GM18526 (cell line): ENCODE data around the gene PAK1.

Source experiments
- POLR2A ChIP-seq: IDR thresholded peaks from 3 replicates; pipeline ENCODE4 v1.6.1; 2011; ENCODE audit not compliant: insufficient read length; ENCODE audit errors: extremely low read depth

Gene PAK1

DNA sequence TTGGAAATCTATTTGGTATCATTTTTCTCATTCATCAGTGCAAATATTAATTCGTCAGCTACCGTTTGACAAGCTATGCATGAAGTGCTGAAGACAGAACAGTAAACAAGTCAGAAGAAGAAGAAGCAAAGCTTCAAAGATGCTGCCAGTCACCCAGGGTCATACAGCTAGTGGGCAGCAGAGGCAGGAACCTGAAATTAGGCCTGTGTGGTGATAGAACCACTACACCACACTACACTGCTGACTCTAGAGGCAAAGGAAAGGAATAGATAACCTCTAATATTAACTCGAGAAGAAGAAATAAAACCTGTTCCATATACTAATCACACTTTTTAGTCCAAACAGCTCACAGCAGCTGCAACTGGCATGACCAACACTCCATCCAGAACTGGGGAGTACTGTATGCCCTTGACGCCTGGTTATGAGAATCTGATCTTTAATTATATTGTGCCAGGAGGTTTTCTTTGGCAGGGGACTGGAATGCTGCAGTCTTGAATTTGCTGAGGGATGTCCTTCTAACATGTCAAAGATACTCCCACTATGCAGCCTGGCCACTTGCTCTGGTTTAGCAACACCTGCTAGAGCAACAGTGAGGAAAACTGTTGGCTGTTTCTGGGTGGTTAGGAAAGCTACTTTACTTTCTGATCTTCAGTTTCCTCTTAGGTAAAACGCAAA, 73.0 kb downstream of the PAK1 start:
- no peak for TF ChIP-seq POLR2A

GRCh38 chr11:77400271-77400670, 73.6 kb downstream of the PAK1 start:
- no peak for TF ChIP-seq POLR2A

- no peak for TF ChIP-seq POLR2A
Measured at GRCh38 chr11:77397631-77398030, 76.3 kb downstream of the PAK1 start.

GRCh38 chr11:77396911-77397310, 77.0 kb downstream of the PAK1 start:
- no peak for TF ChIP-seq POLR2A

- TF ChIP-seq POLR2A, result no peak
Measured at GRCh38 chr11:77396305-77396704, 77.6 kb downstream of the PAK1 start.

DNA sequence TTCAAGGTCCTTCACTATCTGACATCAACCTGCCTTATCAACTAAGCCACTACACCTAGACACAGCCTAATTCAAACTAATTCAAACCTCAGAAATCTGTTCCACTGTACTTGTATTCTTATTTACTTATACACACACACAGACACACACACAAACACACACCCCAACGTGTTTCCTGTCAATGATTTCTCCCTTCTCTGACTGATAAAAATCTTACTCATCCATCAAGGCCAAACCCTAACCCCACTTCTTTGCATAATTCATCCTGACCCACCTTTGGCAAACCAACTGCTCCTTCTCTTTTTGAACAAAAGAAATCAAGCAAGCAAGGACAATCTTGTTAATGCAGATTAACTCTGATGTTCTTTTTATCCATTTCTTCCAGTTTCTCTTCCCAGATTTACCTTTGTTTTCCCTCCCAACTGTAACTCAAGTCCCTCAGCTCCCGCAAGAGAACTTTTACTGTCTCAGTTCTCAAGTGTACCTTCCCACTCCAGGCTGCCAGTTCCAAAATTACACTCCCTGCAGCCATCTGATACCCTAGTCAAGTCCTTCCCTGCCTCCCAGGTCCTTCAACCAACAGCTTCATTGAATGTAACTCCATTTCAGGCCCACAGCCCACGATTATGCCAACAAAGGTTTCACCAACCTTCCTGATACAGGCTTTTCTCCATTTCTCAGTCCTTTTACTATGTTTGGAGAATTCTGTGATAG, 78.3 kb downstream of the PAK1 start:
- TF ChIP-seq POLR2A, result no peak

DNA sequence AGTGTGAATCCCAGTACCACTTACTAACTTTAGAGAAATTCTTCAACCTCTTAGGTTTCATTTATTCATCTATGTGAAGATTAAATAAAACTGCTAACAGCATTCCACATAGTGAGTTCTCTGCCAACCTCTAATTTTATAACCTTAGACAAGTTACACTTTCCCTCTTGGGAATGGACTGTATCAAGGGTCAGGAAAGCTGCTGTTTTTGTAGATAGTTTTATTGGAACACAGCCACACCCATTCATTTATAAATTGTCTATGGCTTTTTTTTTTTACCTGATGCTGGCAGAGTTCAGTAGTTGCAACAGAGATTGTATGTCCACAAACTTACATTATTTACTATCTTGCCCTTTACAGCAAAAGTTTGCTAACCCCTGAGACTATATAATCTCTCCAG, 81.1 kb downstream of the PAK1 start:
- no peak for TF ChIP-seq POLR2A

DNA sequence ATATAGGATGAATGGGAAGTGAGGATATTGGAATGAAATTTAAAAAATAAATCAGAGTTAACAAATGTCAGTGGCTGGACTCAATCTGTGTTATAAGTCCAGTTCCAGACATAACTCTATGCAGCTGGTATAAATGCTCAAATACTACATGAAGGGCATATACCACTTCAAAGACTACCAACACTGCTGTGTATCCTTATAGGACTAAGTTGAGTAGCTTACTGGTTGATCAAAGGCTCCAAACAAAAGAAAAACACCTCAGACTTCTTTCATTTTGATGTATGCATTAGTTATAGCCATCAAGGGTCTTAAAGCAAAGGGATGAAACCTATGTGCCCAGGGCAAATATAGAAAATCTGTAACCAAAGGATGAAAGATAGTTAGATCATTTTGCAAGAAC, 86.2 kb downstream of the PAK1 start:
- no peak for TF ChIP-seq POLR2A

DNA sequence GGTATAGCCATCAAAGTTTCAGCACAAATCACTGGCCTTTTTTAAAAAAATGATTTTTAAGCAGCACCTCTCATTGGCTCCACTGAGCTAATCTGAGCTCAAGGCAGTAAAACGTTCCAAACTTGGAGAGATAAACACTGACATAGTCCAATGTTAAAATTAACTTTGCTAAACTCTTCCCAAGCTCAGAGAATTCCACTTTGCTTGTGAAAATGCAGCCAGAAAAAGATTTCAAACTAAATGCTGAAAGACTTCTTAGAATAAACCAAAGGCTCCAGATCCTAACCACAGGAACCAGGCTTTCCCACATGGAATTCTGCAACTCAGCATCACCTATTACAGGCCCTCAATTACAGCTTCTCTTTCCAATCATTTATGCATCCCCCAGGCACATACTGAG, 87.7 kb downstream of the PAK1 start:
- no peak for TF ChIP-seq POLR2A

DNA sequence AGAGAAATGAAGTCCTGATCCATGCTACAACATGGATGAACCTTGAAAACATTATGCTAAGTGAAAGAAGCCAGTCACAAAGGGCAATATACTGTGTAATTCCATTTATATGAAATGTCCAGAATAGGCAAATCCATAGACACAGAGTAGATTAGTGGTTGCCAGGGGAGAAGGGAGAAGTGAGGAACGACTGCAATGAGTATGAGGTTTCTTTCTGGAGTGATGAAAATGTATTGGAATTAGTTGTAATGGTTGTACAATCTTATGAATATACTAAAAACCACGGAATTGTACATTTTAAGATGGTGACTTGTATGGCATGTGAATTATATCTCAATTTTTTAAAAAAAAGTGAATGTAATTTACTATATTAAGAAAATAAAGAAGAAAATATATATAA, 89.3 kb downstream of the PAK1 start:
- no peak for TF ChIP-seq POLR2A

DNA sequence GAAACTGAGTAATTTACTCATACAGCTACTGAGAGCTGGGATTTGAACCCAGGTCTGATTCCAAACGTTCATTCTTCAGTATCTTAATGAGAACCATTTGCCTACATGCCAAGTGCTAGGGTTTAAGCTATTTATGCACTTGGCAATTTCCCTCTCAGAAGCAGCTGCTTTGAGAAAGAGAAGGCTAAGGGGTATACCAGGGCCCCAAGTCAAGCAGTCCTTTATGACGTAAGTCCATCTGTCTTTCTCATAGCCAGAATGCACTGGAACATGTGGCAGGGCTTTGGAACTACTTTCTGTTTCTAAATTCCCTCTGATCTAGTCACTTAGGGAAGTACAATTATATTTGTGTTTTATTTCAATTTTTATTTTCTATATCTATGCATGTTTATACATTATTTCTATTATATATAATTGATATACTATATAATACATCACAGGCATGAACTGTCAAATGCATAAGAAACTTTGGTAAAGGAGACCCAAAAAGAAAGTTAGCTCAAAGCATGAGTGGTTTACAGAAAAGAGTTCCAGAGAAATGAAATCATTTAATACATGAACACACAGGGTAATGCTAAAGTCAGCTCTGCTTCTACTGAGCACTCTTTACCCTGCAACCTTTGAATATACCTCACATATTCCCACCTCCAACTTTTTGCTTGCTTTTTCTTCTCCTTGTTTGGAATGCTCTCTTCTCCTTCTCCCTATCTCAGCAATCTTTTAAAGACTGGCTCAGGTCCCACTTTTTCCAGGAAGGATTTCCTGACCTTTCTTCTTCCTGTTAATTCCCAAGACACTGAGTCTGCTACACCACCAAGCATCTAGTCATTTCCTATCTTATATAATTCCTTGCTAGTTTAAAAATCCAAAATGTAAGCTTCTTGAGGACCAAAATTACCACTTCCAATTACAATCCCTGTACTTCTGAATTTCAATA, 91.9 kb downstream of the PAK1 start:
- no peak for TF ChIP-seq POLR2A

GRCh38 chr11:77379934-77380333, 94.0 kb downstream of the PAK1 start:
- TF ChIP-seq POLR2A, result no peak

DNA sequence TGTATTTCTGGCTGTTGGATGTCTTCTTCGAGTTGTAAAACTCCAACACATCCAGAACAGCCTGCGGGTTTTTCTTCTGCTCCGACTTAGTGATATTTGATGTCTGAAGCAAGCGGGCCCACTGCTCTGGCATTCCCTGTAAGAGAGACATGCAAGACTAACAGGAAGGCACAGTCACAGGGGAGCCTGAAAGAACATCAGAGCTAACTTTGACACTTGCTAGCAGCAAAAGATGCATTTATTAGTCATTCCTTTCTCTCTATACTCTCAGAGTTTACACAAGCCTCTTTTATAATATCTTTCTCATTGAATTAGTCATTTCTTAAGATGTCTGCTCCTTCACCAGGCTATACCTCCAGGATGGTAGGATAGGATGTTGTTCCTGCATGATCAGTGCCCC, 94.6 kb downstream of the PAK1 start:
- no peak for TF ChIP-seq POLR2A

DNA sequence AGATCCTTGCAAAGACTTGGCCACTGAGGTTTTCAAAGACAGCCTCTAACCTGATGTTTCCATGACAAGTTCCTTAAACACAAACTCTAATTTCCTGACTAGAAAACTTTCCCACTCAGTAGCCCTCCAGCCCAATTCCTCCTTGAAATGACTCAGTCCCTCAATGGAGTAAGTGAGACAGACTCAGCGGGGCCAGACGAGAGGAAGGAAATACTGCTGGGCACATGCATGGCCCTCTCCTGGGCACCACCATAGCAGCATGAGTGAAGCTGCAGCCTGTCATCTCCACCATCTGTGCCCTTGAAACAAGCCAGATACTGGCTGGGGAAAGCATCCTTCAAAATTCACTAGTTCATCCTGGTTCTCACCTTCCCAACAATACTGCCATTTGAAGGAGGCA, 96.2 kb downstream of the PAK1 start:
- TF ChIP-seq POLR2A, result no peak

DNA sequence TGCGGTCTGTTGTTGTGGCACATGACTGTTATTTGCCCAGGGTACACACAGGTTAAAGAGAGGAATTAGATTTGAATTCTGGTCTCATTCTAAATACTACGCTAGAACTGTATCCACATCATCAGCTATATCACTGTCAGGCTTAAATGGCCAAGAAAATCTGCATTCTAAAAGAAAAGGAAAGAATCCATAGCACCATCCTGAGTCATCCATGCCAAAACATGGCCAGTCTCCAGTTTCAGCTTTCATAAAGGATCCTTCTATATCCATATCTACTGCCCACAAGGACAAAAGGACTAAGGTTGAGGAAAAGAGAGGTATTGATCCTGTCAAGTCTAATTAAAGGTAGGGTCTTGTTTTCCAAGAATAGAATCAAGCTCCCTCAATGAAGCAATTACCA, 98.8 kb downstream of the PAK1 start:
- no peak for TF ChIP-seq POLR2A

DNA sequence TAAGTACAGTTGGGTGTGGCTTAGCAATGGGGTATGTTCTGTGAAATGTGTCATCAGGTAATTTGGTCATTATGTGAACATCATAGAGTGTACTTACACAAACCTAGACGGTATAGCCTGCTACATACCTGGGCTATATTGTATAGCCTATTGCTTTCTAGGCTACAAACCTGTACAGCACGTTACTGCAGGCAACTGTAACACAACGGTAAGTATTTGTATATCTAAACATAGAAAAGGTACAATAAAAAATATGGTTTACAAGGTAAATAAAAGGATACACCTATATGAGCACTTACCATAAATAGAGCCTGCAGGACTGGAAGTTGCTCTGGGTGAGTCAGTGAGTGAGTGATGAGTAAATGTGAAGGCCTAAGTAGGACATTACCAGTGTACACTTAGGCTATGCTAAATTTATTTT, 99.3 kb downstream of the PAK1 start:
- no peak for TF ChIP-seq POLR2A

- no peak for TF ChIP-seq POLR2A
Measured at GRCh38 chr11:77374108-77374507, 99.8 kb downstream of the PAK1 start.

DNA sequence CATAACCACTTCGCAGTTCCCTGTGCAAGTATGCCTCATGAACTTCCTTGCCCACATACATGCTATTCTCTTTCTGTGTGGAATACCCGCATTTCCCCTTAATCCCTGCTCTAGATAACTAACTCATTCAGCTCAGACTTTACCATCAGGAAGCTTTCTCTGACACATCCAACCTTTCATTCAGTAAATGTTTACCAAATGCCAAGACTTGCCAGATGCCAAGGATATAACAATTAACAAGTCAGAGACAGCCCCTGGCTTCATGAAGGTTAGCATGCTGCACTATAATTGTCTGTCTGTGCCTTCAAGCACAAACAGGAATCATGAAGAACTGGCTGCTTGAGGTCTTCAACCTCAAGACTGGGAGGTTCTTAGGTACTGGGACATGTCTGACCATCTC, 101.2 kb downstream of the PAK1 start:
- TF ChIP-seq POLR2A, result no peak
